ENCODE data around the gene NUAK1.

- TF ChIP-seq POLR2AphosphoS5 (IDR thresholded peaks at IDR 0.05) (no peak), CTCF (IDR thresholded peaks at IDR 0.05) (no peak), POLR2A (IDR thresholded peaks at IDR 0.05) (no peak), EP300 (IDR thresholded peaks at IDR 0.05; ENCODE audit: low read depth) (no peak)
Observed at GRCh38 chr12:106084759-106085158, 54.0 kb downstream of the NUAK1 start.
